Chondrocyte (in vitro differentiated cells): ENCODE measurements around the gene WDR88. TPM values are rescaled to one million over a fixed set of nuclear protein-coding genes. Genes with fewer than 3 reads are reported as not detected.

Source experiments
- DNase-seq: peaks from one replicate; pipeline ENCODE4 v3.0.0; 2021; ENCODE audit warnings: mixed read lengths, low spot score
- H3K27ac Mint-ChIP-seq: one replicate; pipeline ENCODE4 v1.8.0; 2021; ENCODE audit warnings: mild to moderate bottlenecking, moderate library complexity, mixed read lengths; ENCODE audit not compliant: unreplicated experiment
- H3K27me3 Mint-ChIP-seq: 2 replicates; pipeline ENCODE4 v1.8.0; 2021; ENCODE audit warnings: low read depth, mixed read lengths
- H3K36me3 Mint-ChIP-seq: 2 replicates; pipeline ENCODE4 v1.8.0; 2021; ENCODE audit warnings: low read depth, mixed read lengths
- H3K4me1 Mint-ChIP-seq: 2 replicates; pipeline ENCODE4 v1.8.0; 2021; ENCODE audit warnings: low read depth, mild to moderate bottlenecking, mixed read lengths
- H3K4me3 Mint-ChIP-seq: one replicate; pipeline ENCODE4 v1.8.0; 2021; ENCODE audit warnings: mild to moderate bottlenecking, moderate library complexity, mixed read lengths; ENCODE audit not compliant: unreplicated experiment
- H3K9me3 Mint-ChIP-seq: 2 replicates; pipeline ENCODE4 v1.8.0; 2021; ENCODE audit warnings: low read depth, mixed read lengths
- total RNA-seq: library from RNA; stranded (reverse); gene quantifications from 3 replicates; pipeline ENCODE4 v1.2.1, GENCODE V29; 2021
- TF ChIP-seq, protein P1 (sequence below): fragments of 200-600 bp; sonication (generic); IDR thresholded peaks from 2 replicates; pipeline ENCODE4 v1.5.0; 2021; ENCODE audit warnings: antibody characterized with exemption, mild to moderate bottlenecking, moderate library complexity

Gene WDR88
- total RNA-seq, 1 donor from 2014 or later: not detected

DNA sequence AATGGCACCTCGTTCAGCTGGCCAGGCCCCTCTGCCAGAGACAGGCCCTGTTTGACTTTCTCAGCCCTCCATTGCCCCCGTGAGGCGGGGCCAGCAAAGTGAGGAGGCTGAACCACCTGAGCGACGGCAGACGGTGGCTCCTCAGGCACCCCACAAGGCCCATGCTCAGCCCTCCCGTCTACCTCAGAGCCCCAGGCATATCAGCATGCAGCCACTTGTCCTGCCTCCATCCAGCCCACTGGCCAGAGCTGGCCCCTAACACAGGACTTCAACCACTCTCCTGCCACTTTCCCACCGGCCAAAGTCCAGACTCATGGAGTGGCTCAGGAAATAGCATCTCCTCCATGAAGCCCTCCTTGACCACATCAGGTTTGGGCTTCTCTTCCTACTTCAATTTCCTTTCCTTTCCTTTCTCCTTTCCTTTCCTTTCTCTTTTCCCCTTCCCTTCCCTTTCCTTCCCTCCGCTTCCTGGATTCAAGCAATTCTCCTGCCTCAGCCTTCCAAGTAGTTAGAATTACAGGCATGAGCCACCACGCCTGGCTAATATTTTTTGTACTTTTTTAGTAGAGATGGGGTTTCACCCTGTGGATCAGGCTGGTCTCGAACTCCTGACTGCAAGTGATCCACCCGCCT, 84.4 kb downstream of the WDR88 start:
- Mint-ChIP-seq H3K9me3 (no peaks in the 10 kb centered on the region), H3K27ac (no peak overlapping the region)

DNA sequence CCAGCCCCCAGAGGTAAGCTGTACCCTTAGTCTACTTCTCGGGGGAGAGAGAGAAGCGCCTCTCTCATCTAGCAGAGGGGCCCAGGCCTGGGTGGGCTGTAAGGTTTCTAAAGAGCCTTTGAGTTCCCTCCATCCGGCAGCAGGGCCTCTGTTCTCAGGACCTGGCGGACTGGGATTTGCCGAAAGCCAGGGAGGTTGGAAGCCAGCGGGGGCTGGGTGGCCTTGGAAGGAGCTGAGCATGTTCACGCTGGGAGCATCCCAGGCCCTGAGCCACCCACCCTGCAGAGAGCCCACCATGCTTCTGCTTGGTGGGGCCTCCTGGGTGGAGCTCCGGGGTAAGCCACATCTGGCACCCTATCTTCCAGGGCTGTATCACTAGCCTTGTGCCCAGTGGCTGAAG, 86.0 kb downstream of the WDR88 start:
- H3K9me3 Mint-ChIP-seq: no peaks in the 10 kb centered on the region
- TF ChIP-seq, protein P1, sequence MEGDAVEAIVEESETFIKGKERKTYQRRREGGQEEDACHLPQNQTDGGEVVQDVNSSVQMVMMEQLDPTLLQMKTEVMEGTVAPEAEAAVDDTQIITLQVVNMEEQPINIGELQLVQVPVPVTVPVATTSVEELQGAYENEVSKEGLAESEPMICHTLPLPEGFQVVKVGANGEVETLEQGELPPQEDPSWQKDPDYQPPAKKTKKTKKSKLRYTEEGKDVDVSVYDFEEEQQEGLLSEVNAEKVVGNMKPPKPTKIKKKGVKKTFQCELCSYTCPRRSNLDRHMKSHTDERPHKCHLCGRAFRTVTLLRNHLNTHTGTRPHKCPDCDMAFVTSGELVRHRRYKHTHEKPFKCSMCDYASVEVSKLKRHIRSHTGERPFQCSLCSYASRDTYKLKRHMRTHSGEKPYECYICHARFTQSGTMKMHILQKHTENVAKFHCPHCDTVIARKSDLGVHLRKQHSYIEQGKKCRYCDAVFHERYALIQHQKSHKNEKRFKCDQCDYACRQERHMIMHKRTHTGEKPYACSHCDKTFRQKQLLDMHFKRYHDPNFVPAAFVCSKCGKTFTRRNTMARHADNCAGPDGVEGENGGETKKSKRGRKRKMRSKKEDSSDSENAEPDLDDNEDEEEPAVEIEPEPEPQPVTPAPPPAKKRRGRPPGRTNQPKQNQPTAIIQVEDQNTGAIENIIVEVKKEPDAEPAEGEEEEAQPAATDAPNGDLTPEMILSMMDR: no peak
- no peak overlapping the region for H3K27ac Mint-ChIP-seq
- DNase-seq: no peak
- H3K4me1 Mint-ChIP-seq: no peaks in the 10 kb centered on the region
- no peaks in the 10 kb centered on the region for H3K36me3 Mint-ChIP-seq
- H3K4me3 Mint-ChIP-seq: no peak overlapping the region
- peaks cover 18% of the 10 kb centered on the region for H3K27me3 Mint-ChIP-seq

More for the DNA sequence above, 84.4 kb downstream of the WDR88 start:
- Mint-ChIP-seq H3K4me3 (no peak overlapping the region), H3K4me1 (no peaks in the 10 kb centered on the region), H3K27me3 (peaks cover 14% of the 10 kb centered on the region), H3K36me3 (no peaks in the 10 kb centered on the region)
- no peak for DNase-seq
- TF ChIP-seq, protein P1: no peak

GRCh38 chr19:33219261-33219815, 87.4 kb downstream of the WDR88 start:
- TF ChIP-seq, protein P1: peak; percentile 59
- Mint-ChIP-seq H3K27me3 (peaks cover 22% of the 10 kb centered on the region), H3K4me3 (no peak overlapping the region), H3K36me3 (no peaks in the 10 kb centered on the region), H3K9me3 (no peaks in the 10 kb centered on the region), H3K4me1 (no peaks in the 10 kb centered on the region), H3K27ac (no peak overlapping the region)
- DNase-seq: no peak

DNA sequence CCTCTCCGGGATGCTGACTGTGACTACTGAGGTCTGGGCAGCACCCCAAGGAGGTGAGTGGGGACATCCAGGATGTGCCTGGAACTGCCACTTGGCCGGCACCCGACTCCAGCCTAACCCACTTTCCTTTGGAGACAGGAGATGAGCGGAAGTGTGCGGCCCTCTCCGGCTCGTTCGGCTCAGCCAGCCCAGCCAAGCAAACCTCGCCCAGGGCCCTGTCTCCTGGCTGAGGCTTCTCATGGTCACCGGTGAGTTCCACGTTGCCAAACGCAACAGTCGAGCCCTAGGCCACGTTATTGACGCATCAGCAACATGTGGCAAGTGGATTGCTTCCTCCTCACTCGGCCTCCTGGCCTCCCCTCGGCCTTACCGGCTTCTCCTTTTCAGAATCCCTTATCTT, 88.2 kb downstream of the WDR88 start:
- no peak overlapping the region for H3K27ac Mint-ChIP-seq

DNA sequence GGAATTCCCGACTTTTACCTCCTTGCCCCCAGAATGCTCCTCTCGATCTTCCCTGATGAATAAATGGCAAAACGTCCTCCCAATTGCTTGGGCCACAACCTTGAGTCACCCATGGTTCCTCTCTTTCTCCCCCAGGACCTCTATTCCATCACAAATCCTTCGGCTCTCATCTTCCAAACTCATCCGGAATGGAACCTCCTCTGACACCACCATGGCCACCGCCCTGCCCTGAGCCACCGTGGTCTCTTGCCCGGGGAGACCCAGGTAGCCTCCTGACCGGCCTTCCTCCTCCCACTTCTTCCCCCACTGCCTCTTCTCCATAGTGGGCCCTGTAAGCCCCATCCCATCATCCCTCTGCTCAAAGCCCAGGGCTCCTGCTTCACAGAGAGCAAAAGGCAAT, 88.8 kb downstream of the WDR88 start:
- Mint-ChIP-seq H3K4me1 (no peaks in the 10 kb centered on the region), H3K9me3 (no peaks in the 10 kb centered on the region), H3K4me3 (no peak overlapping the region), H3K27me3 (peaks cover 30% of the 10 kb centered on the region), H3K27ac (no peak overlapping the region), H3K36me3 (no peaks in the 10 kb centered on the region)
- TF ChIP-seq, protein P1: no peak
- no peak for DNase-seq

More for the DNA sequence above, 88.2 kb downstream of the WDR88 start:
- H3K27me3 Mint-ChIP-seq: peaks cover 30% of the 10 kb centered on the region
- H3K4me1 Mint-ChIP-seq: no peaks in the 10 kb centered on the region
- TF ChIP-seq, protein P1: no peak
- H3K4me3 Mint-ChIP-seq: no peak overlapping the region
- DNase-seq: no peak
- no peaks in the 10 kb centered on the region for H3K9me3 Mint-ChIP-seq
- H3K36me3 Mint-ChIP-seq: no peaks in the 10 kb centered on the region
